ENCODE results near the gene CALB2.

CALB2 gene

DNA sequence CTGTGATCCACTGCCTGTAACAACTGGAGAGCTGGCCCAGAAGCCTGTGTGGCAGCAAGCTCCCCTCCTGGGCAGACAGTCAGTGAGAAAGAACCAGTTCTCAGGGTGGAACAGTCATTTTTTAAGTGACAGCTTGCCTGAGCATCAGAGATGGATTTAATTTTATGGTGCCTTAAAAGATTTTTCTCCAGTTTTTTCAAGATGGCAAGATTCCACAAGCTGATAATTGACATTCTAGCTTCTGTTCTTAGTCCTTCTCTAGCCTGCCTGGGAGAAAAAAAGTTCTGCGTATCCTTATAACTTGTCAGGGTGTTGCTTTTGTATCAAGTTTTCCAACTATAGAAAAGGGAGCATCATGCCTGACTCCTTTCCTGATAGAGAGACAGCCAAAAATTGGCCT is 21.2 kb downstream of the CALB2 start:
- in situ Hi-C loops (cut with HindIII; ENCODE audit: low pct_ligation_motif_present, low pct_unique_long_range_greater_than_20kb, low sequenced_read_pairs): no loop called here
- DNase-seq: no peak

DNA sequence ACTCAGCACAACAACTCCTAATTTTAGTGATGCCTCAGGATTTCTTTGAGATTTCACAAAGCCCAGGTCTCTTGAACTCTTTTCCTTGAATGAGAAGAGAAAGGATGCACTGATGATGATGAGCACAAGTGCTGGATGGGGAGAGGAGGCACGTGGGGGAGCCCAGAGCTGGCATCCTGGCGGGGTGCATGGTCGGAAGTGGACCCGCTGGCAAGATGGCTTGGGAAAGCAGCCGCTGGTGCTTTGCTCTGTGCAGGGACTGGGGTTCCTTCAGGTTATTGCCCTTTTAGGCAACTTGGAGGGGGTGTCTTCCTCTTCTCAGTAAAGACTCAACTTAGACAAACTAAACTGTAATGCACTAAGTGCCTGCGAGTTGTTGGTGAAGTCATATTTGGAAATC is 22.3 kb downstream of the CALB2 start:
- in situ Hi-C loops (cut with HindIII; ENCODE audit: low pct_ligation_motif_present, low pct_unique_long_range_greater_than_20kb, low sequenced_read_pairs): no loop called here
- DNase-seq: no peak

DNA sequence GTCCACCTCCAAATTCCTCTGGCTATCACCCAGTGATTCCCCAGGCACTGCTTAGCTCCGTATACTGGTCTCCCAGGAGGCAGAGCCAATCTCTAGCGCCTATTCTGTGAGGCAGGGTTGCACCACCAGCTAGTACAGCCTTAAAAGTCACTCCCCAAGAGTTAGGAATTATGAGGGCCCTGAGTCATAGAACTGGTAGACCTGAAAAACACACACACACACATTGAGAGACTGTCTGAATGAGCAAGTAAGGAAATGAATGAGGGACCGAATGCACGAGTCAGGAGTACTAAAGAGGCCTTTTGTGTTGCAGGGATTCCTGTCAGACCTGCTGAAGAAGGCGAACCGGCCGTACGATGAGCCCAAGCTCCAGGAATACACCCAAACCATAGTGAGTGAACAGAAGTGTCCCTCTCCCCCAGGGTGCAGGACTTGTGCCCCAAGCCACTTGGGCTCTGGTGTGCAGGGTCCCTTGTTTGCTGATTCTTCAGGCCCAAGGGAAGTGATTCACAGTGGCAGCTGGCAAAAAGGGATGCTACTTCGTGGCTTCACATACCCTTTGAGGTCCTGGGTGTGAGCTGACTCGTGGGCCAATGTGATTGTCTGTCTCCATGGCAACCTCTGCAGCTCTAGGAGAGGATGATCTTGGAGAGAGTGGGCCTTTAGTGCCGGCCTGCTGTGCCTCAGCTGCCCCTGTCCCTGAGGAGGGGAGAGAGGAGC is 24.7 kb downstream of the CALB2 start:
- DNase-seq: no peak

DNA sequence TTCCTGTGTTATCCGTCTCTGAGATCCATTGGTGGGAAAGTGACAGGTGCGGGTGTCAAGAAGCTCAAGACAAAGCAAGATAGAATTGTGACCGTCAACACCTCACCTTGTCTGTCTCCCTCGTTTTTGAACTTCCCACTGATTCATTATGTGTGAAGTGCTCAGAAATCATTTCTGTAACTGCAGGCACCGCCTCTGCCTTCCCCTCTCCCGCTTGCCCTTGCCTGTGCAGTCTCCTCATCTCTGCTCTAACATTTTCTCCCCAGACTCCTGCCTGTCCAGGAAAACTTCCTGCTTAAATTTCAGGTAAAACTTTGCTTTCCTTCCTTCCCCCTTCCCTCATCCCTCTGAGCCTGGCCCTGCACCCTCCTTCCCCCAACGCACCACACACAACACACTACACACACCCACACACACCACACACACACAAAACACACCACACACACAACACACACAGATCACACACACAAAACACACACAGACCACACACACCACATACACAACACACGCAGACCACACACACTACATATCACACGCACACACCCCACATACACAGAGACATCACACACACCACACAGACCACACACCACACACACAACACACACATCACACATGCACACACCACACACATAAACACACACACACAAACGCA is 25.7 kb downstream of the CALB2 start:
- no peak for DNase-seq
- in situ Hi-C loops (cut with HindIII; ENCODE audit: low pct_ligation_motif_present, low pct_unique_long_range_greater_than_20kb, low sequenced_read_pairs): no loop called here

More for the DNA sequence above, 24.7 kb downstream of the CALB2 start:
- in situ Hi-C loops (cut with HindIII; ENCODE audit: low pct_ligation_motif_present, low pct_unique_long_range_greater_than_20kb, low sequenced_read_pairs): no loop called here

DNA sequence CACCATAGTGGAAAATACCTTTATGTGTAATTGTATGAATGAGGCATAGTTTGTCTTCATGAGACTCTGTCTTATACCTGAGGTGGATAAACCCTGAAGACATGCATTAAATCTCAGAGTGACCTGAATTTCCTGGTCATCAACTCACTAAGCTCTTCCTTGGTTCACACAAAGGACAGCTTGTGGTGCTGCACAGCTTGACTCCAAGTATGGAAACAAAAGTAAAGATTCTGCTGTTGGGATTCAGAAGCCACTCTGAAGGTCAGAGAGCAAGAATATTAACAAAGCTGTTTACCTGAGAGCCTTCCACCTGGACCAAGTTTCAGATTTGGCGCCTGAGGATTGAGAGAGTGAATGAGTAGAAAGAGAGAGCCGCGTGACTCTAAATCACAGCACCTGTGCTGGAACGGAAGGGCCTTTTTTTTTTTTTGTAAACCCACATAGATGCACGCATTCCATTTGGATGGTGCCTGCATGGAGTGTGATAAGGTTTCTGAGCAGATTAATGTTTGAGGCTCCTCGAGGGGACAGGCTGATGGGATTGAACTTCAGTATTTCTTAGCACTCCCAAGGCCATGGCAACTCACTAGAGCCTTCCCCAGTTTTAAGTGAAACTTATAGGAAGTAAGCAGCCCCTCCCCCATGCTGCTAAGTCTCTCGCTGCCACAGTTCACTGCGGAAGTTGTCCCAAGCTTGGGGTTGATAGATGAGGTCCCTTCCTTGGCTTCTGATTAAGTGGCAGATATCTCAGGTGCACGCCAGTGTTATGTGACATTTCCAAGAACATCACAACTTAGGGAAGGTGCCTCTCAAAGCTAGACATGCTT is 28.7 kb downstream of the CALB2 start:
- DNase-seq: no peak
- in situ Hi-C loops (cut with HindIII; ENCODE audit: low pct_ligation_motif_present, low pct_unique_long_range_greater_than_20kb, low sequenced_read_pairs): no loop called here

DNA sequence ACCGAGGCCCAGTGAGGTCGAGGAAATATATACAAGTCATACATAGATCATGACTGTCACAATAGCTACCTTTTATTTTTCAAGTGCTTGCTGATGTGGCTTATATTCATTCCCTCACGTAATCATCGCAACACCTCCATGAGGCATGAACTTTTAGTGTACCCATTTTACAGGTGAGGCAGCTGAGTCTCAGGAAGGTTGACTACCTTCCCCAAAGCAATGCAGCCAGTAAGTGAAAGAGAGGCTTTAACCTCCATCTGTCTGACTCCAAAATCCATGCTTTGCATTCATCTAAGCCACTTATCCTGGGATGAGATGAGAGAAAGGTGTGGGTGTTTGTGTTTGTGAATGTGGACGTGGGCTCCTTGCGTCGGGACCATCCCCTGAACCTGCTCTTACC is 30.8 kb downstream of the CALB2 start:
- in situ Hi-C loops (cut with HindIII; ENCODE audit: low pct_ligation_motif_present, low pct_unique_long_range_greater_than_20kb, low sequenced_read_pairs): no loop called here
- DNase-seq: no peak

DNA sequence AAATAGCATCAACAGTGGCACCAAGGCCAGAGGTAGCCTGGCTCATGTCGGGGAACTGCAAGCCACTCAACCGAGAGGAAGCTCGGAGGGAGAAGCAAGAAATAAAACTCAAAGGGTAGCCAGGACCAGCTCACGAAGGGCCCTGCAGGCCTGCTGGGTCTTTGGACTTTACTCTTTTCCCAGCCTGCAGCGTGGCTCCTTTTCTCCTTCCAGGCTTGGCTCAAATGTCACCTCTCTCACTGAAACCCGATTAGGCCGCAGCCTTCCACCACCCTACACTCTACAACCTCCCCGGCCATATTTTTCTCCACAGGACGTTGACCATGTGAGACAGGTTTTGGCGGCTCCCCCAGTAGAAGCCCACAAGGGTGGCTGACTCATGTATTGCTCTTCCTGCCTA is 38.1 kb downstream of the CALB2 start:
- in situ Hi-C loops (cut with HindIII; ENCODE audit: low pct_ligation_motif_present, low pct_unique_long_range_greater_than_20kb, low sequenced_read_pairs): no loop called here
- DNase-seq: no peak

DNA sequence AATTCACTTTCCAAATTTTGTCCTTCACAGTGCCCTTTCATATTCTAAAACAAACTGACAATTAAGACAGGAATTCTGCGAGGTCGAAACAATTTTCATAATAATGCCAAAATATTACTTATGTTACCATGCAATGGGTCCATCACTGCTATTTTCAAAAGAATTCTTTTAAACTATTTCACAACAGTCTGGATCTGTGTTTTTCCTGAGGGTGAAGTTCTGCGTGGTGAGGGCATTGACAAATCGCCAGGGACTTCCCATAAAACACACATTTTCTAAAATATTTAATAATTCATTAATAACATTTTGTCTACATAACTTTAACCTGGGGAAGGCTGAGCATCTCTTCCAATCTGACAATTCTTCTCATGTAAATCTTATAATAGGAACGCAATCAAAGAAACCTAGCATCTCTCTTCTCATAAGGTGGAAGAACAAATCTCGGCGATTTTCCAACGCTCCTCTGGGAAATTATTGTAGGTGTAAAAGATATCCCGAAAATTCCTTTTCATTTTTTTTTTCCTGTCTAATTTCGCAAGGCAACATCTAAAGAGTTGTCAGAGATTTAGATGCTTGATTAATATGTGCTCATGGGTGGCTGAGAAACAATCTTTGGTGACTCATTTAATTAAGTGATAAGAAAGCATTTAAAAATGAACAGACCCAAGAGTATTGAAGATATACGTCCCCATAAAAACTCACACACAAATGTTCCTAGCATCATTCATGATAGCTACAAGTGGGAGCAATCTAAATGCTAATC is 41.5 kb downstream of the CALB2 start:
- no peak for DNase-seq
- in situ Hi-C loops (cut with HindIII; ENCODE audit: low pct_ligation_motif_present, low pct_unique_long_range_greater_than_20kb, low sequenced_read_pairs): no loop called here

DNA sequence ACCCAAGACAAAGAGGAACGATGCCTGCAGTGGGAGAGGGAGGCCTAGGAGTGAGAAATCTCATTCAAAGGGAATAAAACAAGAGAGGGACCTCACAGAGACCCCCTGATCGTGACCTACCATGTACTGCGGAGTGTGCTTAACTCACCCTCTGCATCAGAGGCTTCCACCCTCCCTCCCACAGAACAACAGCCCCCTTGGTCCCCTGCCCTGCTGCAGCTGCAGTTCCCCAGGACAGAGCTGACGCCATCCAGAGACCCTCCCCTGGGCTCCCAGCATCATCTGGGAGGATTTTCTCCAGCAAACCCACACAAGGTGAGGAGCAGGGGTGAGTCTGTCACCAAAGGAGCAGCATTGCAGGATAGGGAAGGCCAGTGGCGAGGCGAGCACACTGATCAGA is 43.5 kb downstream of the CALB2 start:
- in situ Hi-C loops (cut with HindIII; ENCODE audit: low pct_ligation_motif_present, low pct_unique_long_range_greater_than_20kb, low sequenced_read_pairs): no loop called here
- DNase-seq: no peak

DNA sequence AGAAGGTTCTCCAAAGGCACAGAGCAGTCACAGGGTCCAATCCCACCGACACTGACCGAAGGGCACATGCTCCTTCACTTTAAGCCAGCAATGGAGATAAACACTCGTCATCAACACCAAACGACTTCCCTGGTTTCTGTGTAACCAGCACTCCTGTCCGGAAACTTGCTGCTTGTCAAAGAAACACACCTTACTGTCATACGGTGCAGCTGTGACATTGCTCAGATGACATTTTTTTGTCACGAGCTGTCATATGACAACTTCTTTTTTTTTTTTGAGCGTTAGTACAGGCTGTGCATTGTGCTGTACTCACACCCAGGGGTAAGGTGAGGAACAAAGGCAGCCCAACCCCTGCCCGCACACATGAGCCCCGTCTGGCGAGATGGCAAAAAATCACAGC is 44.2 kb downstream of the CALB2 start:
- in situ Hi-C loops (cut with HindIII; ENCODE audit: low pct_ligation_motif_present, low pct_unique_long_range_greater_than_20kb, low sequenced_read_pairs): no loop called here
- no peak for DNase-seq

DNA sequence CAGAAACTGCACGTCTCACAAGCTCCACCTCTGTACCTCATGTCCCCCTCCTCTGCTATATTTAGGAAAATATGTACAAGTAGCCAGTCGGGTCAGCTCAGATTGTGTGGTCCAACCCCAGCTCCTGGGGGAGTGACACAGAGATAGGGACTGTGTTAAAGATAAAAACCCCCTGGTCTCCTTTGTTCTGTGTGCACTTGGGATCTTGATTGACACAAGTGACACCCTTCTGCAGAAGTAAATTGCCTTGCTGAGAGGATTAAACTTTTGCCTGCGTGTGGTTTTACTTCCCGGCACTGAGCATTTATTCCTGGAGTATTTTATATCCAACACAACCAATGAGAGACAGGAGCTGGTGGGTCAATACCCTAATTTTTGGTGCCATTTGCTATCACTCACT is 45.8 kb downstream of the CALB2 start:
- in situ Hi-C loops (cut with HindIII; ENCODE audit: low pct_ligation_motif_present, low pct_unique_long_range_greater_than_20kb, low sequenced_read_pairs): no loop called here
- no peak for DNase-seq

DNA sequence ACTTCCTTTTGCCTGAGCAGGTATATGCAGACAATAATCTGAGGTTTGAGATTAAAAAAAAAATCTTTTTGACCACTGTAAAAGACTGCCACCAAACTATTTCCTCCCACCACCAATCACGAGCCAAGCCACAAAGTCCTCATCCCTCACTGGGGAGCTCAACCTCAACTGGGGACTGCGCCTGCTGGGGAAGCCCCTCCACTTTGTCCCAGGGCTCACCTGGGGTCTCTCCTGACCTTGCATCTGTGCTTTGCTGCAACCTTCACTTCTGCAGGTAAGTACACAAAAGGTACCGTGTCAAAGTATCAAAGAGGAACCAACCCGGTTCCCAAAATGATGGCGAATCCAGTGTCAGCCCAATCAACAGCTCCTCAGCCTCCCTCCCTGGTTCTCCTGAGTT is 47.8 kb downstream of the CALB2 start:
- DNase-seq: no peak
- in situ Hi-C loops (cut with HindIII; ENCODE audit: low pct_ligation_motif_present, low pct_unique_long_range_greater_than_20kb, low sequenced_read_pairs): no loop called here

DNA sequence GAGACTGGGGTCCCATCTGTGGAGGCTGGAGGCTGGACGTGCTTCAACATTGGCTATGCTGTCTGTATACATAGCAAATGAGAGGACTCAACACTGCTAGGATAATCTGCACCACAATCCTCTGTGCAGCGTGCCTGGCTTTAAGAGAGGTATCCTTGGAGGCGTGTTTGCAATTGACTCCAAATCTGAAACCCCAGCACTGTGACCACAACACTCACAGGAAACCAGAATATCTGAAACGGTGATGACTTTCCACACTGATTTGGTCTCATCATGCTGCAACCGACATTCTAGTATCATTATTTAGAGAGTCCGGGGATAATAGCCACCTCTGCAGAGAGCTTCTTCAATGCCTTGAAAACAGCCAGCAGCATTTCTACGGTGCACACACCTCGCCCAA is 48.2 kb downstream of the CALB2 start:
- no peak for DNase-seq
- in situ Hi-C loops (cut with HindIII; ENCODE audit: low pct_ligation_motif_present, low pct_unique_long_range_greater_than_20kb, low sequenced_read_pairs): no loop called here

DNA sequence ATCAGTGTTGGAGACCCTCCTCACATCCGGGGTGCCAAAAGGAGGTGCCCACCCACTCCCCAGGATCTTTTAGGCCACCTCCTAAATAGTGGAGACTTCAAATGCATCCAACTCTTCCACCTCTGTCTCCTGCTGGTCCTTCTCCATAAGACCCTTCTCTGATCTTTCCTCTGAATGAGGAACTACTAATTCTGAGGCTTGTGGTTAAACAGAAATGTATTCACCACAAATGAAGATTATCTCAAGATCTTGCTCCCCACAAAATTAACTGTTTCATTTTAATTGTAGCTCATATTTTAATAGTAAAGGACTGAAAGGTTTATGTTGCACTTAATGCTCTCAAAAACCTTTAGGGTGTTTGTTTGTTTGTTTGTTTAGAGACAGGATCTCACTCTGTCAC is 49.2 kb downstream of the CALB2 start:
- in situ Hi-C loops (cut with HindIII; ENCODE audit: low pct_ligation_motif_present, low pct_unique_long_range_greater_than_20kb, low sequenced_read_pairs): no loop called here
- DNase-seq: no peak

DNA sequence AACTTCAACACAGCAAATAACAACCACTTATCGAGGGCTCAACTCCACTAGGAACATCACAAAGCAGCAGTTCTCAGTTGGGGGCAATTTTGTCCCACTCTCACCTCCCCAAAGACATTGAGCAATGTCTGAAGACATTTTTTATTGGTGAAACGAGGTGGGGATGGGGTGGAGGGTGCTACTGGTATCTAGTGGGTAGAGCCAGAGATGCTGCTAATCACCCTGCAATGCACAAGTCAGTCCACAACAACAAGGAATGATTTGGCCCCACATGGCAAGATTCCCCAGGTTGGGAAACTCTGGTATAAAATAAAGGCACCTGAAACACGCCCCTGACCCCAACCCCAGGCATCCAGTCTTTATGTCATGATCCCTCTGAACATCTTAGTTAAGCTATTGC is 50.0 kb downstream of the CALB2 start:
- no peak for DNase-seq
- in situ Hi-C loops (cut with HindIII; ENCODE audit: low pct_ligation_motif_present, low pct_unique_long_range_greater_than_20kb, low sequenced_read_pairs): no loop called here

DNA sequence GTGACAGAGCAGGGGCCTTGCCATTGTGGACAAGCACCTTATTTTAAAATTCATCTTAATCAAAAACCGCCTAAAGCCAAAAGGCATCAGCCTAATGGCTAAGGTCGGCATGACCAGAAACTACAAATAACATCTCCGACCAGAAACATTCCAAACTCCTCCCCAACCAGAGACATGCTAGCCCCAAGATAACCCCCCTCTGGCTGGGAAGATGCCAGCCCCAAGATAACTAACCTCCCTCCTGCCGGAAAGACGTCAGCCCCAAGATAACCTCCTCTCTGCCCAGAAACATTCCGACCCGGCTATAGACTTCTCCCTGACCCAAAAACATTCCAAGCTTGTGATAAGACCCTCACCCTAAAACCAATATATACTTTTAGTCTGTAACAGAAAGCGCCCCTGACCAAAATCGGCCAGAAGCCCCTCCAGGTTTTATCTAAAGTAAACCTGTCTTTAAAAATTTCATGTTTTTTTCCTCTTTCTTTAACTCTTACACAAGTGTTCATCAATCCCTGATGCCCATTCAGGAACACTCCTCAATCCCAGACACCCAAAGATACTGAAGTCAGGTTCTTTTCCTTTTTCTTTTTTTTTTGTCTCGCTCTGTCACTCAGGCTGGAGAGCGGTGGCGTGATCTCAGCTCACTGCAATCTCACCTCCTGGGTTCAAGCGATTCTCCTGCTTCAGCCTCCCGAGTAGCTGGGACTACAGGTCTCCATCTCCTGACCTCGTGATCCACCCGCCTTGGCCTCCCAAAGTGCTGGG is 50.7 kb downstream of the CALB2 start:
- DNase-seq: no peak
- in situ Hi-C loops (cut with HindIII; ENCODE audit: low pct_ligation_motif_present, low pct_unique_long_range_greater_than_20kb, low sequenced_read_pairs): no loop called here

DNA sequence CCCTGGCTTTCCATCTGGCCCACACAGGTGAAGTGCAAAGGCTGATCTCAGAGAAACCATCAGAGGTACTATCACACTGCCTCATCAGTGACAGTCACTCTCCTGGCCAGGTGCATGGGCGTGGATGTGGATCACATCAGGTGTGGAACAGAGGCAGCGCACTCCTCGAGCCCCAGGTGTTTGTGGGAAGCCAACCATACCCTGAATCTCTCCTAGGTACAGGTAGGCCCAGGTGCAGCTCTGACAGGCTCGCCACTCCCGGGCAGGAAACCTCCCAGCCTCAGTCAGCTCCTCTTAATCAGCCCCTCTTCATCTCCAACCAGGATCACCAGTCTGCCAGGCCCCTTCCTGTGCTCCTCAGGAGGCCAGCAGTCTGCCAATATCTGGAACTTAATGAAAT is 51.6 kb downstream of the CALB2 start:
- in situ Hi-C loops (cut with HindIII; ENCODE audit: low pct_ligation_motif_present, low pct_unique_long_range_greater_than_20kb, low sequenced_read_pairs): no loop called here
- DNase-seq: no peak
